Ecto neural progenitor cell (in vitro differentiated cells): ENCODE results near the gene MYLK.

ENCODE experiments used
- DNase-seq: peaks from one replicate; pipeline ENCODE4 v3.0.0-alpha.2; 2018; ENCODE audit warnings: low spot score

Gene MYLK

DNA sequence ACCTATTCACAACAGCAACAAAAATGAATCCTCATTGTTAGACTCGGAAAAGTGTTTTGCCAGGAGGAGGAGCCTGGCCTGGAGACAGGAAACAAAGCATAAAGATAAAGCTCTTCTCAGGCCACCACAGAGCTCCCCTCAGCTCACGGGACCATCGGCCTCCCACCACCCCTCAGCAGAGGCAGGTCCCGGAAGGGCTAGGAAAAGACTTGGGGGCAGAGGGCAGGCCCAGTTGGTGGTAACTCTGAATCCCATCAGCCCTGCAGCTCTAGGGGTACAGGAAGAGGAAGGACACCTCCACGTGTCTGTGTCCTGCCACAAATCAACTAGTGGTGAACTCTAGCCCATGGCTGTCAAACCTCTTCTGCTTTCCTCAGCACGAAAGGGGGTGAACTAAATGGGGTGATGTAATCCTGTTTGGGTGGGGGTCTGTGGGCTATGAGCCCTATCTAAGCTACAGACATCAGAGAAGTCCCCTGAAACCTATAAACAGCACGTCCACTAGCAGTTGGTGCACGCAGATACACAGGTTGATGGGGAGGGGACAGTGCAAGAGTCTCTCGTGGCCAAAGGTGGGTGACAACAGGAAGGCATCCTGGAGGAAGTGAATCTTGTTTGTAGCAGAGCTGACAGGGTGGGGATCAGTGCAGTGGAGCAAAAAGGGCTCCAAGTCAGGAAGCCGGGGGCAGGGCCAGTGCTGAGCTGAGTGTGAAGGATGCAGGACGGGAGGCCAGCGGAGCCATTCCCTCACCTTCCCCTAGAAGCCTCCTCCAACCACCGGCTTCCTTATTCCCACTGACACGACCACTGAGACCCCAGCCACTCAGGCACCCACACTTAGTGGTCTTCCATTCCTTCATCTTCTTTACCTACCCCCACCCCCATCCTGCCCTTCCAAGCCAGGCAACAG lies 188.1 kb downstream of the MYLK start:
- DNase-seq = no peak

DNA sequence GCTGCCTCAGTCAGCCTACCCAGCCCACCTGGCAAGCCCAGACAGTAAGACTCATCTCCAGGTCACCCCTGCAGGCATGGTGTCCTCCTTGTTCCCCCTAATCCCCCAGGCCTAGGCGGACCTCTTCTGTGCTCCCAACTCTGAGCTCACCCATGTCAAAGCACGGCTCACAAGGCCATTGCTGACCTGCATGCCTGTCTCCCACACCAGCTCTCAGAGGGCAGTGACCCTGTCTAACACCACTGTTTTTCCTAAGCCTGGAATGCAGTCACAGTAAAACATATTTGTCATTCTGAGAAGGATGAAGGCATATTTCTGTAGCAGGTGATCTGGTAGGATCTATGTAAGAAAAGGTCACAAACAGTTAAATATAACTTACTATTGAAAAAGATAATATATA lies 189.0 kb downstream of the MYLK start:
- no peak for DNase-seq

DNA sequence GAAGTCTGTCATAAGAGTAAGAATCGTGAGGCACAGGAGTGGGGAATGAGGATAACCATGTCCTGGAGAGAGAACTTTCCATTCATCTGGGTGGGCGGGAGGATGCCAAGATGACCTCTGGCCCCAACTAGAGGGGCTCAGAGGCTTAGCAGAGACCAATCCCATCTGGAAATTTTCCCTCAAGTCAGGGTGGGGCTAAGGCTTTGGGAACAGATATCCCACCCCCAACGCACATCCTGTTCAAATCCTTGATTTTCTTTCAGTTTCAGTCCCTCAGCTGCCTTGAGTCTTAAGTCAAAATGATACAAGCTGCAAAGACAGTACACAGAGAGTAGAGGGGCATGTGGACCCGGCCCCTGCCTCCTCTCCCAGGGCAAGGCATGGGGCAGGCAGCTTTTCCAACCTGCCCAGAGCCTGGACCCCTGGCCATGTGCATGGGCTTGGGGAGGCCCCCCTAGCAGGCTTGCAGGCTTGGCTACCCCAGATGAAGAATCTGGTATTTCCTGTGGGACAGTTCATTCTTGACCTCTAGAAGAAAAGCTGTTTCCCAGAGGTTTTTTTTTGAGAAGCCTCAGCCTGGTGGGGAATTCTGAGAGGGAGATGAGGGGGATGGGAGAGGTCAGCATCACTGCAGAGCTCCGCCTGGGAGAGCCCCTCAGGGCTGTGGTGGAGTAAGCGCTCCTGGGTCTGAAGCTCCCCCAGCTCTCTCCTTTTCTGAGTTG lies 189.6 kb downstream of the MYLK start:
- DNase-seq = no peak

DNA sequence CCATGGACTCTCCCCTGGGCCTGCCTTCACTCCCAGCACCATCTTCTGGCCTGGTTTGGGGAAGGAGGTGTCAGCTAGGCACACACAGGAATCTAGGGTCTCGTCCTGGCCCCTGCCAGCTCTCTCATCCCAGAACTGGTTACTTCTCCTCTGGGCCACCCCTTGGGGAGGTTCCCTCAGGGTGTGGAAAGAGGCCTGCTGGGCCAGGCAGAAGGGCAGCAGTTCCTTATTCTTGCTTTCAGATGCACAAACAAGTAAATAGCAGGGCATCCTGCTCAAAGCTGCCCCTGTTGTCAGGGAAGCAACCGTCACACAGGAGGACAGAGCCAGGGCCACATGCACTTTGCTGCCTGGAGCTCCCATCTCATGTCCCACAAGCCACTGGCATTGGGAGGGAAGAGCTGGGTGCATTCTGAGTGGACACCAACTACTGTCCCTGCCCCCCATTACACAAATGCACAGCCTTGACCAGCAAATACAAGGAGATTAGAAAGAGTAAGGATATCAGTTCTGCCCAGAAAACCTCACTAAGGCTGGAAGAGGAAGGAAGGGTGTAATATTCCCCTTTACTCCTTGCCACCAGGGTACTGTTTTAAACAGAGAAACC lies 190.4 kb downstream of the MYLK start:
- DNase-seq = no peak

DNA sequence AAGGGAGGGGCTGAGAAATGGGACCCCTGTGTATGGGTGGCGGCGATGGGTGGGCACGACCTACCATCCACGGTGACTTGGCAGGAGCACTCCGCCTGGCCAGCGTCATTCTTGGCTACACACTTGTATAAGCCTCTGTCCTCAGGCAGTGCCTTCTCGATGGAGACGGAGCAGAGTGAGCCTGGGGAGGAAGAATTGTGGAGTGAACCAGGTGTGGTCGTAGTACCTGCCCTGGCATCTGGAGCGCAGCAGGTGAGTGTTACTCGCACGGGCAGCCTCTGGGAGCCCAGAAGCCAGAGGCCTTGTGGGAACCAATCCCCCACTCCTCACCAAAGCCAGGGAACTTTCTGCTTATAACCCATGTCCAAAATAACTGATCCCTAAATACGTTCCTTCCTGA lies 191.5 kb downstream of the MYLK start:
- DNase-seq = no peak

DNA sequence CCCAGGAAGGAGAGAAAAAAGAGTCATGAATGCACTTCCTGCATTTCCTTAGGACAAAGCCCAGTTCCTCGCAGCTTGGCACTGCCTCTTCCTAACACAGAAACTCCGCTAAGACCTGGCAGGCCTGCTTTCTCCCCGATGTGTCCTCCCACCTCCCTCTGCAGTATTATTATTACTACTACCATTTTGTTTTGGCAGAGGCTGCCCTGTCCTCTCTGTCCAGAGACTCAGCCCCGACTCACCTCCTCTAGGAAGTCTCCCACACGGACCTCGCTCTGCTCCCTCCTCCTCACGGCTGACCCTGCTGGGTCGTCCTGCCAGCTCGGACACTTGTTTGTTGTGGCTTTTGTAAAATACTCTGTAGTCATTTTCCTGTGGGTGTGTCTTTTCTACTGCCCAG lies 192.1 kb downstream of the MYLK start:
- DNase-seq = no peak

DNA sequence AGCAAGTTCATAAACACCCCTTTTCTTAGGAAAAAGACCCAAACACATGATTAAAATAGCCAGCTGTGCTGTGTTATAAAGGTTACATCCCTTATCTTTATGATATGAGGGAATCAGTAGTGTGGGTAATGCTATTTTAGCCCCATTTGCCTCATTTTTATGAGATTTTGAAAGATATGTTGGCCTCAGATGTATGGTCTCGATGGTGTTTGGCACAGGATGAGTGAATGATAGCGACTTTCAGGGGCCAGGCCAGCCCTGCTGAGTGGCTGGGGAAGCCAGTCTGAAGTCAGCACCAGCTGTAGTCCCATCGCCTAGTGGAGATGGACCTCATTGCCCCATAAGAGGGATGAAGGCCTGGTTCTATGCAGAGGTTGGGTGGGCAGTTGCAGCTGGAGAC lies 194.3 kb downstream of the MYLK start:
- no peak for DNase-seq

DNA sequence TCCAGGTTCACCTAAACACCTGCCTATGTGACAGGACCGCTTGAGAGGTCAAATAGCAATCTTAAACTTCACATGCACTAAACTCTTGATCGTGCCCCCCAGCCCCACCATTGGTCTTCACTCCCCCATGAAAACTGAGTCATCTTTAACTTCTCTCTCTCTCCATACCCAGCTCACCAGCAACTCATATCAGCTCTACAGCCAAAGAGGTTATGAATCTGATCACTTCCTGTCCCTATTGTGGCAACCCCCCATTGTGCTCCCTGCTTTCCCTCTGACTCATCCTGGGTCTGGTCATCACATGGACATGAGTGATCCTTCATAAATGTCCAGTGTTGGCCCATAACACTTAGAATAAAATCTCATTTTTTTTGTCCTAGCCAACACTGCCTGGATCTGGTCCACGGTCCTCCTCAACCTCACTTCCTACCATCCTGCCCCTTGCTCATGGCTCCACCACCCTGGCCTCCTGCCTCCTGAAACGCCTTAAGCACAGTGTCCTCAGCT lies 195.8 kb downstream of the MYLK start:
- DNase-seq = no peak

DNA sequence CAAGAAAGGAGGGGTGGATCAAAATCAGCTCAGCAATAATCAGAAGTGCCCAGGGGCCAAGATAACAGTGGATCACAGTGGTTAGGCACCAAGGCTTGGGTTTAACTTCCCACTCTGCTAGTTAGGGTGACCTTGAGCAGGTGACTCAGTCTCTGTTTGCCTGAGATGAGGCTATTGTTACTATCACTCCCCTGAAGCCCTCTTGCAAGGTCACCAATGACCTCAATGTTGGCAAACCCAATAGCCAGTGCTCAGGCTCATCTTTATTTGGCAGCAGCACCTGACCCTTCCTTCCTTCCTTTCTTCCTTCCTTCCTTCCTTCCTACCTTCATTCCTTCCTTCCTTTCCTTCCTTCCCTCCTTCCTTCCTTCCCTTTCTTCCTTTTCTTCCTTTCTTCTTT lies 196.8 kb downstream of the MYLK start:
- no peak for DNase-seq

DNA sequence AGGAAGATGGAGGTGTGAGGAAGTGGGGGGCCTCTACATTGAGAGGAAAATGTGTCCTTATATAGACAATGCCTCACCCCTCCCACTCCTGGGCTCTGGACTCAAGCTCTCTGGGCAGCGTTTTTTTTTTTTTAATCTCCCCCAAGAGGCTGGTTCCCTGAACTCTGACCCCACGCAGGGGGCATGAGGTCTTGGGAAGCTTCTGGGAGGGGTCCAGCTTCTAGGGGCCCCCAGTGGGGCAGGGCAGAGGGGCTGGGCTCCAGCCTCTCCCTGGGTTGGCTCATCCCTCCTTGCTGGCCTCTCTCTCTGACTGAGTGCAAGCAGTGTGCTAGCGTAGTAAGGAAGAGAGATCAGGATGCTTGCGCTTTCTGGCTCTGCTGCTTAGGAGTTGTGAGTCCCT lies 197.9 kb downstream of the MYLK start:
- DNase-seq = peak; percentile 66

DNA sequence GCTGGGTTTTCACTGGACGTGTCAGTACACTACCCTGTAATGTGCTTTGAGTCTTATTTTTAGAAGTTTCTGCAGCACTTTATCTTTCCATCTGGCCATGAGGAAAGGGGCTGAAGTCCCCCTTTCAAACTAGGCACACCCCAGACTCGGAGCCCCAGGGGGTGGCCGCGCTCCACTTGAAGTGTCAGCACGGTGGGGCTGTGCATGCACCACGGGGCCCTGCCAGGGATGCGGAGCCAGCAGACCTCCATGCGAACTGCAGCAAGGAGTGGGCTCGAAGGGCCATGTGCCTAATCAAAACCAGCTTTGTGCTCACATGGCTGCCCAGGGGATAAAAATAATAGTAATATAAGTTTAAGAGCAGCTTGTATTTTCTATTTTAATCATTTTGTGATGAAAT lies 198.4 kb downstream of the MYLK start:
- no peak for DNase-seq

DNA sequence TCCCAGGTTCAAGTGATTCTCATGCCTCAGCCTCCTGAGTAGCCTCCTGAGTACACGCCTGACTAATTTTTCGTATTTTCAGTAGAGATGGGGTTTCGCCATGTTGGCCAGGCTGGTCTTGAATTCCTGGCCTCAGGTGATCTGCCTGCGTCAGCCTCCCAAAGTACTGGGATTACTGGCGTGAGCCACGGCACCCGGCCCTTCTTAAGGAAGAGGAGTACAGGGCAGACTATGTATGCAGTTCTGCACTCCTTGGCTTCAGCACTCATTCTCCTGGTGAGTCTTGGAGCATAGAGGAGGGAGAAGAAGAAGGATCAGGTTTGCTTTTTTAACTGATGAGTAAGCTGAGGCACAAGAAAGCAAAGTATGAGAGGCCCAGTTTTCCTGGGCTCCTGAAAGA lies 199.5 kb downstream of the MYLK start:
- no peak for DNase-seq

DNA sequence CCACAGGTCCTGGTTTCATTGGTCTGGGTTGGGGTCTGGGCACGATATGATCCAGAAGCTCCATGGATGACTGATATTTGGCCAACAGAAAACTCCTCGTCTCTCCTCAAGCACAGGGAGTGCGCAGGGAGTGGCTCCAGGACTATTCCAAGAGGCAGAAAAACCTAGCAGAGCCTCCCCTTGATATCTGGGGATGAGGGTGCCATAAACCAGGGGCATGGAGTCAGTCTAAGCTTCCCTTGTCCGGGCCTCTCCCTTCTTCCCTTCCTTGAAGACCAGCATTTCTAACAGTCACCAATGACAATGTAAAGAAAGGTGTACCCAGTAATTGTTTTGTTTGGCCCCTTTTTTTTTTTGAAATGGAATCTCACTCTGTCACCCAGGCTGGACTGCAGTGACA lies 199.9 kb downstream of the MYLK start:
- no peak for DNase-seq

DNA sequence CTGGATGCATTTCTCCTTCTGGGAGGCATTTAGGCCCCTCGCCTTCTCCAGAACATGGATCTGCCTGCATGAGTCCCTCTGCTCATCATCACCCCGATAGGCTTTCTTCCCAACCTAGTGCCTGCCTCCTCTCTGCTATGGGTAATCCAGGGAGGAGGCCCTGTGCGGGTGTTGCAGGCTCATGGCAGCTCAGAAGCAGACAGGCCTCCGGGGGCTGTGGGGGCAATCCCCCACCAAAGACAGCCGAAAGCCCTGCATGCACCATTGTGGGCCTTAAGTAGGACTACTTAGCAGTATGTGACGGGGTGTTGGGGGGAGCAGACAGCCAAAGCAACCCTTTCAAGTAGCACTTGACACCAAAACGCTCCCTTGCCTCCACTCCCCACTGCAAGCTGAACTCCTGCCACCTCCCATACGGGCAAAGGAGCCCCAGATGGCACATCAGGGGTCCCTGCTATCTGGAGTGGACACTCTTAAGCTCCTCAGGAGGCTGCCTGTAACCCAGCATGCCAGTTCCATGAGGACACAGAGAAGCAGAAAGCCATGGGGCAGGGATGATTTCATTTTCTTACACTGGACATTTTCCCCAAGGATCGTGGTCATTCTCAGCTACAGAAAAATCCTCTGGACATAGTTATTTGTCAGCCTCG lies 200.5 kb downstream of the MYLK start:
- no peak for DNase-seq

DNA sequence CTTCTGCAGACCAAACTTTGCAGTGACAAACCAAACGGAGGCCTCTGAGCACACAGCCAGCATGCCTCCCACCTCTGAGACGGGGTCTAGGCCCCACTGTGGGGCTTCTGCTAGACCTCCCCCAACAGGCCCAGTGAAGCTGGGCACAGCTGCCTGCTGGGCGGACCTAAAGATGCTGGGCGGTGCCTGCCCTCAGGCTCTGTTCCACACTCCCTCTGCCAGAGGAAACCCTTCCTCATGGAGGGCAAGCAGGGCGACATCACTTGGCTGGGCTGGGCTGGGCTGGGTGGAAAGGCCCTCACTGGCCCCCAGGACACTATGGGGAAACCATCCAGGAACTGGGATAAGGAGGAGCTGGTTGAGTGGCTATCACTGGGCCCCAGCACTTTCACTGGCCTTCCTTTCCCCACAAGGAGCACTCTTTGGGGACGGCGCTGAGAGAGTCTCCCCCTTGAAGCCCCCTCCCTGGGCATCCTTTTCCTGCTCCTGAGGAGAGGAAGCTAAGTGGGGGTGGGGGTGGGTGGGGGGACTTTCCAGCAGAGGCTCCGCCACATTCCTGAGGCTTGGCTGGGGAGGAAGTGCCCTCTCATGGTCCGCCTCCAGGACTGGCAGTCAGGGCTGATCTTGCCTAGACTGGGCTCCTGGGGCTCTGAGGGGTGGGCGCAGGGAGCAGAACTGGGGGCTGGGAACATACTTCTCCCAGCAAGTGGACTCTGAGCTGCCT lies 201.2 kb downstream of the MYLK start:
- no peak for DNase-seq

DNA sequence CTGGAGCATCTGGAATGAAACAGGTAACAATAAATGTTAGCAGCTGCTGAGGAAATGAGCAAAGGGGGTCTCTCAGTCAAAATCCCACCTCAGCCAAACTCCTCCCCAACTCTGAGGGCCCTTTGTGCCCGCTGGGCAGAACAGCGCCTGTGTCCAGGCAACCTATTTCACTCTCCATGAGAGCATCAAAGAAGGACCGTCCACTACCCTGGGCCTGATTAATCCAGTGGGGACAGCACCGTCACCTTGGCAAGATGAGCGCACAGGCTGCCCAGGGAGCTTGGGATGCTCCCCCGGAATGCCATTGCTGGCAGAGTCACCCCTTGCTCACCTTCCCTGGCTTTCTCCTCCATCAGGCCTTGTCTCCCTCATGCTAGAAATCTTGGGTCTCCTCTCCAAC lies 201.8 kb downstream of the MYLK start:
- no peak for DNase-seq

DNA sequence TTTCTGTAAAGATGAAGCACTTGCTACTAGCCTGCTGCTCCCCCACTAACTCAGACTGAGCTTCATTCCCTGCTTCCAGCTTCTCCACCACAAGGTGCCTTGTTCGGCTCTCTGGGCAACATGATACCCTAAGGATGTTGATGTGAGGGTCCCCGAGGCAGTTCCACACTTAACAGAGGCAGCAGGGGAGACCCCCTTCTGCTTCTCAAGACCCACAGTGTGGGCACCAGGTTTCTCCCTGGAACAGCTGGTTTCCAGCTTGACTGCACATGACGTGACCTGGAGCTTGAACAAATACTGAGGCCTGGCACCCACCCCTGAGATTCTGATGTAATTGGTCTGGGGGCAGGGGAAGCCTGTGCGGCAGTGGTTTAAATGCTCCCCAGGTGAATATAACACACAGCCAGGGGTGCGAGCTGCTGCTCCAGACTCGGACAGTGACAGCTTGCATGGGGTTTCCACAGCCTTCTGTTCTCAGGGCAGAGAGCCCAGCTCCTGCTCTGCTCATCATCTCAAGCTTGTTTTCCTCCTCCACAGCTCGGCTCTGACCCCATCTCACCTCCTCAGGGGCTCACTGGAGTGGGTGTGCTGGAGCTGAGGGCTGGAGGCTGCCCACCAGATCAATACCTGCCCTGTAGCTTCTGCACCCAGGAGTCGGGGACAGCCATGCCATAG lies 204.3 kb downstream of the MYLK start:
- no peak for DNase-seq

DNA sequence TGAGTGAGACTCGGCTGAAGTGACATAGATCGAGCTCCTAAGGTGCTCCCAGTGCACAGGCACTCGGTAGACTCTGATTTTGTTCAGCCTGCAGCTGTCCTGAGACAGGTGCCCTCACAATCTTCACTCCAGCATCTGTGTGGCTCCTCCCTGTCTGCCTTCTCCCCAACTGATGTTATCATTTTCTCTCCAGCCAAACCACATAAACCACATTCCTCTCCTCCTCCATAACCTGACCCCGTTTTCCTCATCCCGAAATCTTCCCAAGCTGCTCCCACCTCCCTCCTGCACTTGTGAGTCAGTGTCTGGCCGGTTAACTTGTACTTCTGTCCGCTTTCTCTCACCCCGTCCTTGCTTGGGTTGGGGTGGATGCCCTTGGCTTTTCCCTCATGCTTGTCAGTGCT lies 206.0 kb downstream of the MYLK start:
- DNase-seq = no peak

DNA sequence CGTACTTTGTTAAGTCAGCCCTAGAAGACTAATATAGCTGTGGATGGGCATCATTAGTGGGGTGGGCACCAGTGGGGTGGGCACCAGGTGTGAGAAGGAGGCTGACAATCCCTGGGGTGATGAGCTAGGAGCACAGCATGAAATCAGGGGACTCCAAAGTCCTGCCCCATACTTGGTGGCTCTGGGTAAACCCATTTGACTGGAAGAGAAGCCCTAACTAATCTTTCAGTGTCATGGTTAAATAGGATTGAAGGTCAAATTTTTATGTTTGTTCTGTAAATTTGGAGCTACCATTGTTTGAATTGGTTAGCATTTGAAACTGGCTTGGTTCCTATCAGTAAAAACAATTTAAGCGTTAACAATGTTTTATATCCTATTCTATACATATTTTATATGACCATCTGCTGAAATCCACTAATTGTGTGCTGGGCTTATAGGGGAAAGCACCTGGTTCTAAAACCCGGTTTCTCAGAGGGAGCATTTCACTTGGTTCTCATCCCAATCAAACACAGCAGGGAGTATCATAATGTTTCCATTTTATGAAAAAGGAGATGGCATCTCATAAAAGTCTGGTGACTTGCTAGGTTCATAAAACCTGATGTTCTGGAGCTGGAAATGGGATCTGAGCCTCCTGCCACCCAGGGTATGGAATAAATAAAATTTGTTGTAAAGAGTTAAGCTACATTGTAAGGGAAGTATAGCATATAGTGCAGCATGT lies 211.5 kb downstream of the MYLK start:
- no peak for DNase-seq

DNA sequence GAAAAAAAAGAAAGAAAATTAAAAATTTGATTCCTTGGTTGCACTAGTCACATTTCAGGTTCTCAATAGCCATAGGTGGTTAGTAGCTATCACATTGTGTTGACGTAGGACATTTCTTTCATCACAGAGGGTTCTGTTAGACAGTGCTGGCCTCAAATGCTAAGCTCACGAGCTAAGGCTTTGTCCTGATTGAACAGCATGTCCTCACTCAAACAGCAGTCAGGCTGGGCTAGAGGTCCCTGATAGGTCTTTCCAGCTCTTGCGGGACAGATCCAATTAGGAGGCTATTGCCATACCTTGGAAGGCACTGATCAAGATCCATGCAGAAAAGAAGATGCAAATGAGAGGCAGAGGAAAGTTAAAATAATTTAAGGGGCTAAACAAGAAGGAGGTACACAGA lies 213.4 kb downstream of the MYLK start:
- no peak for DNase-seq

DNA sequence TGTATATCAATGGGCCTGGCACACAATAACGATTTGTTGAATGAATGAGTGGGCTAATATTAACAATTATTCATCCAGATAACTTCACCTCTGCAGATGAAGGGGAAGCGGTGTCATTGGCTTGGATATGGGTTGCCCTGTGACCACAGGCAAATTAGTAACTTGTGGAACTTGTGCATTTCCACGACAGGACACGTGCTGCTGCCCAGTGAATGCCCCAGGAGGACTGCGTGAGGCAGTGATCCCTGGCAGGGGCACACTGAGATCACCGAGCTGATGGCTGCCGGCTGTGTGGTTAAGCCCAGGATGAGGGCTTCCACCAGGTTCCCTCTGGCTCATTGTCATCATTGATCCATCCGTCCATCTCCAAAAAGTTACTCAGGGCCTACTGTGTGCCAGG lies 215.2 kb downstream of the MYLK start:
- no peak for DNase-seq
